Head of caudate nucleus (tissue), 42 donors: ENCODE results near the gene CCT8.

Source experiments
- DNase-seq, 42 donors: peaks; one replicate each; pipeline versions ENCODE4 v3.0.0 to v3.0.0-alpha.2; 2020 to 2021; ENCODE audit warnings: mixed read lengths in 7 of 42
- intact Hi-C: fragments of 100-400 bp; cut with DNase I; formaldehyde crosslinking; loops from one replicate; pipeline ENCODE4 v1.15.0; 2022

The CCT8 gene

GRCh38 chr21:29073222-29074006, at the start of gene CCT8:
Gene CCT8 (minus strand): TSS chr21:29073648. CDS start chr21:29073590, 58 bp downstream.
- peak; percentile 96 to 100 (median 99) for DNase-seq
- intact Hi-C loops = loop anchor here (5.0 kb wide), 2 partner anchors 71 to 224 kb away; partner anchors contain the start of gene BACH1

GRCh38 chr21:29121759-29122158, 48.3 kb upstream of the CCT8 start:
- DNase-seq = no peak
- intact Hi-C loops = no loop called here

GRCh38 chr21:29117372-29117955, 44.0 kb upstream of the CCT8 start:
- intact Hi-C loops = no loop called here
- DNase-seq = no peak

- no peak for DNase-seq
- intact Hi-C loops = no loop called here
These were observed 42.5 kb upstream of the CCT8 start for GRCh38 chr21:29115899-29116298.

GRCh38 chr21:29114765-29115500, 41.5 kb upstream of the CCT8 start:
- intact Hi-C loops = no loop called here
- DNase-seq = no peak

- intact Hi-C loops = no loop called here
- DNase-seq = no peak
These were observed 31.8 kb upstream of the CCT8 start for GRCh38 chr21:29105218-29105617.

- DNase-seq = no peak
- intact Hi-C loops = no loop called here
These were observed 30.8 kb upstream of the CCT8 start for GRCh38 chr21:29104239-29104708.

GRCh38 chr21:29102791-29103257, 29.4 kb upstream of the CCT8 start:
- intact Hi-C loops = no loop called here
- no peak for DNase-seq

GRCh38 chr21:29098156-29098555, 24.7 kb upstream of the CCT8 start:
- intact Hi-C loops = no loop called here
- no peak for DNase-seq

GRCh38 chr21:29096218-29097015, 23.0 kb upstream of the CCT8 start:
- intact Hi-C loops = no loop called here
- DNase-seq = no peak

- intact Hi-C loops = no loop called here
- DNase-seq = no peak
These were observed 18.9 kb upstream of the CCT8 start for GRCh38 chr21:29092102-29092959.

GRCh38 chr21:29091033-29091432, 17.6 kb upstream of the CCT8 start:
- no peak for DNase-seq
- intact Hi-C loops = no loop called here

GRCh38 chr21:29085106-29085752, 11.8 kb upstream of the CCT8 start:
- no peak for DNase-seq
- intact Hi-C loops = loop anchor here (5.0 kb wide), 1 partner anchor 287 kb away; no protein-coding TSS in a partner anchor

- DNase-seq = no peak
- intact Hi-C loops = no loop called here
These were observed 10.9 kb upstream of the CCT8 start for GRCh38 chr21:29084372-29084771.

- no peak for DNase-seq
- intact Hi-C loops = no loop called here
These were observed 9.9 kb upstream of the CCT8 start for GRCh38 chr21:29083306-29083705.

- intact Hi-C loops = no loop called here
- DNase-seq = no peak
These were observed 8.8 kb upstream of the CCT8 start for GRCh38 chr21:29082046-29082815.

- intact Hi-C loops = no loop called here
- DNase-seq = no peak
These were observed 7.0 kb upstream of the CCT8 start for GRCh38 chr21:29080454-29080941.
